Measurements from ENCODE around the gene KRTAP4-2. TPM values are rescaled to one million over a fixed set of nuclear protein-coding genes. Genes with fewer than 3 reads are reported as not detected.

Gene KRTAP4-2
- total and polyA plus RNA-seq, 2 experiments from 2014 or later, result not detected

GRCh38 chr17:41147531-41148204 is 30.4 kb downstream of the KRTAP4-2 start:
- H4K20me1 ChIP-seq (ENCODE audit: insufficient read depth, poor library complexity, severe bottlenecking), result no peaks in the 10 kb centered on the region
- no peaks in the 10 kb centered on the region for H3K9me3 ChIP-seq (ENCODE audit: low read depth)
- H3K27ac ChIP-seq, result no peak overlapping the region
- no peak for DNase-seq (ENCODE audit: low spot score)
- H3K4me1 ChIP-seq (ENCODE audit: insufficient read depth), result no peaks in the 10 kb centered on the region
- H3K79me2 ChIP-seq, result no peaks in the 10 kb centered on the region
- H2AFZ ChIP-seq, result no peak overlapping the region
- H3K27me3 ChIP-seq, result peaks cover 2% of the 10 kb centered on the region
- TF ChIP-seq CTCF (IDR thresholded peaks at IDR 0.05; ENCODE audit: poor library complexity) (no peak), EZH2 (IDR thresholded peaks at IDR 0.05; ENCODE audit: borderline replicate concordance) (no peak), EZH2phosphoT487 (IDR thresholded peaks at IDR 0.05; ENCODE audit: low read depth, severe bottlenecking, unreplicated experiment) (no peak)
- 94% methylated on average over 2 of the region's 2 CpGs for WGBS (ENCODE audit: low lambda C conversion rate, missing lambda C conversion rate)
- no peaks in the 10 kb centered on the region for H3K9me2 ChIP-seq (replicated peaks; ENCODE audit: insufficient read depth)
- H3K4me2 ChIP-seq, result no peak overlapping the region
- H3K4me3 ChIP-seq, result no peak overlapping the region
- H3K36me3 ChIP-seq (replicated peaks; ENCODE audit: insufficient read depth, low read depth), result no peaks in the 10 kb centered on the region

- H3K27ac ChIP-seq, result no peak overlapping the region
- no peak overlapping the region for H2AFZ ChIP-seq
- H3K36me3 ChIP-seq (replicated peaks; ENCODE audit: insufficient read depth, low read depth), result no peaks in the 10 kb centered on the region
- no peaks in the 10 kb centered on the region for H3K79me2 ChIP-seq
- DNase-seq (ENCODE audit: low spot score), result no peak
- no peaks in the 10 kb centered on the region for H4K20me1 ChIP-seq (ENCODE audit: insufficient read depth, poor library complexity, severe bottlenecking)
- H3K4me1 ChIP-seq (ENCODE audit: insufficient read depth), result no peaks in the 10 kb centered on the region
- TF ChIP-seq EZH2 (IDR thresholded peaks at IDR 0.05; ENCODE audit: borderline replicate concordance), result no peak
- TF ChIP-seq CTCF (IDR thresholded peaks at IDR 0.05; ENCODE audit: poor library complexity), result no peak
- TF ChIP-seq EZH2phosphoT487 (IDR thresholded peaks at IDR 0.05; ENCODE audit: low read depth, severe bottlenecking, unreplicated experiment), result no peak
- H3K27me3 ChIP-seq, result no peaks in the 10 kb centered on the region
- WGBS (ENCODE audit: low lambda C conversion rate, missing lambda C conversion rate), result 81% methylated on average over 2 of the region's 2 CpGs
- H3K4me3 ChIP-seq, result no peak overlapping the region
- no peaks in the 10 kb centered on the region for H3K9me2 ChIP-seq (replicated peaks; ENCODE audit: insufficient read depth)
- no peak overlapping the region for H3K4me2 ChIP-seq
- no peaks in the 10 kb centered on the region for H3K9me3 ChIP-seq (ENCODE audit: low read depth)
Measured at GRCh38 chr17:41145261-41145660, 32.8 kb downstream of the KRTAP4-2 start.

GRCh38 chr17:41144846-41145245 is 33.2 kb downstream of the KRTAP4-2 start:
- WGBS (ENCODE audit: low lambda C conversion rate, missing lambda C conversion rate), result 95% methylated on average over 1 of the region's 1 CpG
- no peaks in the 10 kb centered on the region for H3K36me3 ChIP-seq (replicated peaks; ENCODE audit: insufficient read depth, low read depth)
- TF ChIP-seq EZH2phosphoT487 (IDR thresholded peaks at IDR 0.05; ENCODE audit: low read depth, severe bottlenecking, unreplicated experiment), result no peak
- TF ChIP-seq EZH2 (IDR thresholded peaks at IDR 0.05; ENCODE audit: borderline replicate concordance), result no peak
- TF ChIP-seq CTCF (IDR thresholded peaks at IDR 0.05; ENCODE audit: poor library complexity), result no peak
- H3K4me2 ChIP-seq, result no peak overlapping the region
- no peaks in the 10 kb centered on the region for H3K9me3 ChIP-seq (ENCODE audit: low read depth)
- no peaks in the 10 kb centered on the region for H3K79me2 ChIP-seq
- DNase-seq (ENCODE audit: low spot score), result no peak
- H3K27ac ChIP-seq, result no peak overlapping the region
- no peaks in the 10 kb centered on the region for H3K27me3 ChIP-seq
- H3K4me1 ChIP-seq (ENCODE audit: insufficient read depth), result no peaks in the 10 kb centered on the region
- no peaks in the 10 kb centered on the region for H3K9me2 ChIP-seq (replicated peaks; ENCODE audit: insufficient read depth)
- no peak overlapping the region for H2AFZ ChIP-seq
- no peak overlapping the region for H3K4me3 ChIP-seq
- H4K20me1 ChIP-seq (ENCODE audit: insufficient read depth, poor library complexity, severe bottlenecking), result no peaks in the 10 kb centered on the region
